SW480 (cell line): ENCODE data around the gene TEX55.
"Not testable (repeated sequence)": the region's sequence is repeated elsewhere in the genome, so short reads cannot be mapped to it uniquely, and the experiment has no call there.

Experiments
- DNase-seq: peaks from one replicate; pipeline ENCODE4 v3.0.0-alpha.2; 2016; ENCODE audit warnings: low spot score

The TEX55 gene

DNA sequence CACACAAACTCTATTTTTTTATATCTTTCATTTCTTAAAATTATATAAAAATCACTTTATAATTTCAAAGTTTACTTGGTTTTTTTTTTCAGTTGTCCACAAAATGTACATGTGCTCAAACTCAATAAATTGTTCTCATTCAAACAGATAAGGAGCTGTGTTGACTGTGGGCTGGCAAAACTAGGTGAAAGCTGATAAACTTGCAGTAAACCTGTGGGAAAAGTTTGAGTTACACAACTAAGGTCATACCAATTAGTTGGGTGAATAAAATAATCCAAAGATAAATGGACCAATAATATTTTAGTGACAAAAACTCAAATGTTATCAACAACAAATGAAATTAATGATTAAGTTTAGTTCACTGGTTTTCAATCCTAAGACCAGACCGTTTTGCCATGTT, 14.8 kb downstream of the TEX55 start:
- no peak for DNase-seq

DNA sequence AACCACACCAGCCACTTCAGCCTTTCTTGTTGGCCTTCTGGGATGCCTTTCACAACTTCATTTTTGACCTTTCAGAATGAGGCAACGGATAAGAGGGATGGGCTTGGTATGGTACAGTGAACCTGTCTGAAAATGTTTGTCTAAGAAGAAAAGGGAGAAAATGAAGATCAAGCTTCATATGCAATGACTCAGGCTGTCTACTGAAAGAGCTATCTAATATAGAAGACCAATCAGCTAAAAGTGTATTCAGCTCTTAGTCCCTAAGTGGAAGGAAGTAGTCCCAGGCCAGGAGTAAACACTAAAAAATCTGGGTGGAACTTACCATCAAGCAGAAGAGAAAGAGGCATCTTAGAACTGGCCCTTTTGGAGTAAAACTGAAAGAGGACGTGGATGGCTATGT, 15.3 kb downstream of the TEX55 start:
- no peak for DNase-seq

DNA sequence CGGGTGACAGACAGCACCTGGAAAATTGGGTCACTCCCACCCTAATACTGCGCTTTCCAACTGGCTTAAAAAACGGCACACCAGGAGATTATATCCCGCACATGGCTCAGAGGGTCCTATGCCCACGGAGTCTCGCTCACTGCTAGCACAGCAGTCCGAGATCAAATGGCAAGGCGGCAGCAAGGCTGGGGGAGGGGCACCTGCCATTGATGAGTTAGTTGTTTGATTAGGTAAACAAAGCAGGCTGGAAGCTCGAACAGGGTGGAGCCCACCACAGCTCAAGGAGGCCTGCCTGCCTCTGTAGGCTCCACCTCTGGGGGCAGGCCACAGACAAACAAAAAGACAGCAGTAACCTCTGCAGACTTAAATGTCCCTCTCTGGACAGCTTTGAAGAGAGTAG, 18.8 kb downstream of the TEX55 start:
- not testable (repeated sequence) for DNase-seq

DNA sequence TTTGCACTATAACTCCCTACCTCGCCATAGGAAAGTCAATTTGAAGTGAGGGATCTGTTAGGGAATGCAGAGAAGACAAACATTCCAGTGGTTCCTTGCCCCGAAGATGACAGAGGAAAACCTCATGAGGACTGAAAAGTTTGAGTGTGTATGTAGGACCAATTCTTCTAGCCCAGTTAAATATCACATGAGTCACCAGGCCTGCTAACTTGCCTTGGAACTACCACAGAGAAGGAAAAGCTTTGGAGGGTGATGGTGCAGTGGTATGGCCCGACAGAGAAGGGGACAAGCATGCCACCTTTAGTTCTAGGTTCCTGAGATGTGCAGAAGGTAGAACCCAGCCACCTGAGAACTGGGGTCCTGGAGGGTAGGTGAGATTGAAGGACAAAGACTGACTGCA, 24.9 kb downstream of the TEX55 start:
- no peak for DNase-seq

DNA sequence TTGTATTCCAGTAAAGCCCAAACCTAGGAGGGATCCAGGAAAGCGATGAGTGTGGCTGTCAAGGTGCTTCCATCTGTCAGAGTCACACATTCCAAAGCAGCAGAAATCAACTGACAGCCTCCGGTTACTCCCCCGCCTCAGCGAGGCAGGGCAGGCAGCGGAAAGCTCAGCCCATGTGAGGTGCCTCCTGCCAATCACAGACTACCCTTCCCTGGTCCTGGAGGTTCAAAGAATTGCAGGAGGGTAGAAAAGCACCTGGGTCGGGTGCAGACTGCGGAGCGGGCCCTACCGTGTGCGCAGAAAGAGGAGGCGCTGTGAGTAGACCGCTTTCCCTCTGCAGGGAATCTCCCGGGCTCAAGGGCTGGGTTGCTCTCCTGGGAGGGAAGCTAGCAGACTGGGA, 27.4 kb downstream of the TEX55 start, which contains the start of gene UPK1B:
Gene UPK1B (plus strand): TSS at position 274 of the 400 bp plus-strand sequence. CDS start 13,144 bp downstream, outside the sequence.
- no peak for DNase-seq

DNA sequence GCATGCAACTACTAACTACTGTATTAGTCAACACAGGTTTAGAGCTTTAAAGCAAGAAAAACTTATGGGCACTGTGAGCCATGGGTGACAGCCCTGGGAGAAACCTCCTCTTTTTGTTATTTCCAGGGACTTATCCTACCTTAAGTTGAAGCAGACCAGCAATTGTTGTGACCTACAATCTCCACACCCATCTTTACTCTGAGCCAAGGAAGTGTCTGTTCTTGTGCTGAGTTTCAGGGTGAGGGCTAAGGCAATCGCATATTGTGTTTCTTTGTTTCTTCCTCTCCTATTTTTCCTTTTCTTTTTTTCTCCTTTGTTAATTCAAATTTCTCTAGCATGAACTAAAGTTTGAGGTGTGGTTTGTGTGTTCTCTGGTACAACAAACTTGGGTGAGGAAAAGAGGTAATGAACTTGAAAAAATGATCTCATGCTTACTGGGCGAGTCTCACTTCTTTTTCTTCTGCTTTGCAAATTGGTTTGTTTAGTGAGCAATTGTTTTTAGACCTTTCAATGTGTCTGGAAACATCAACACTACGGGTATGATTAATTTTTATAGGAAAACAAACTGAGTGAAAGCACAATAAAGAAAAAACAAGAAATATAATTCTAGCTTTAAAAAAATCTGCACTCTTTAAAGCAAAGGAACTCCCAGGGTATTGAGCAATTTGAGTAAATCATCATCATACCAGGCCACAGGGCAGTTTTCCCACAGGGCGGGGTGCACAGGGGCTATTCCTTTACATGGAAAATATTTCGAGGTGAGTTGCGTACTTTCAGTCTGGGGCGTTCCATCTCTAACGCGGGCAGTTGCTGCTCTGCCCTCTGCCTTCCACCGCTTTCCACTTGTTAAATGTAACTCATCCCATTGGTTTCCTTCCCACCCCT, 30.1 kb downstream of the TEX55 start:
- no peak for DNase-seq

DNA sequence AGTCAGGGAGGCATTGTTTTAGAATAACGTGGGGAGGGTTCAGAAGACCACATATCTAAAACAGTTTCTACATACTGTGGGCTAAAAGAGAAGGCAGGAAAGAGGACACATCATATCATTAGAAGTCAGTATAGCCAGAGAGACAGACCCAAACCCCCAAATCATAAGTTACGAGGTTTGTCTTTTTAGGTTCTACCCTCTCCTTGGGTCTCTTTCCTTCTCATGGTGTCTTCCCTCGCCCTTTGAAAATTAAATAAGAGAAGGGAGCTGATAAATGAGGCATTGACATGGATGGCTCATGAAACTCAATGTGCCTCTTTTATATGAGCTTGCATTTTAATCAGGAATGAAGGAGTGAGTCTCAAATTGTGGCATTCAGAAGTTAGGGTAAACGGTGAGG, 30.8 kb downstream of the TEX55 start:
- no peak for DNase-seq

DNA sequence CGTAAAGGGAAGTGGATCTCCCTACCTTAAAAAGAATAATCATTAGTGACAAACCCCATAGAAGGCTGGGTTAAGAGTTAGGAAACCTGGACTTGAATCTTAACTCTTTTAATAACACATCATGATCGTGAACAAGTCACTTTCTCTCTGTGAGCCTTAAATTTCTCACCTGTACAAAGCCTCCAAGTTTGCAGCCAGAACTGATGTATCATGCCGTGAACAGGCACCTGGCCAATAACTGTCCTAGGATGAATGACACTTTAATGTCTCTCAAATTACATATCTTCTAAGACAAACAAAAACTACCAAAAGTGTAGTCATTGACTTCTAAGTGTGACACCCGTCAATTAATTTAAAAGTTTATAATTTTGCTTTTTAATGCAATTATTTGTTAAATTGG, 31.4 kb downstream of the TEX55 start:
- no peak for DNase-seq

DNA sequence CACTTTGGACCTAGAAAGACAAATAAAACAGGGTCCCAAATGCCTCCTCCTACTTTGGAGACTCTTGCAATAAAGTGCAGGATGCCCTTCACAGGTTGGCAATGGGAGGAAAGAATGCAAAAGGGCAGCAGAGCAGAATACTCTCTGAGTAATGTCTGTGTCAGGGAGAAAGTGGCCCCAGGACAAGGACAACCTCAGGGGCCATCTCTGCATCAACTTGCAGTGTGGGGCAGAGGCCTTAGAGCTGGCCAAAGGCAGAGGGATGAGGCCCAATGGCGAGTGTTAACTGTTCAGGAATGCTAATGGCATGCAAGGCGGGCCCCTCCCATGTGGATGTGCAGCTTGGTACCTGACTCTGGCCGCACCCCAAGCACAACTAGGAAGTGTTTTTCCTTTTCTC, 35.8 kb downstream of the TEX55 start:
- DNase-seq: peak; percentile 16

DNA sequence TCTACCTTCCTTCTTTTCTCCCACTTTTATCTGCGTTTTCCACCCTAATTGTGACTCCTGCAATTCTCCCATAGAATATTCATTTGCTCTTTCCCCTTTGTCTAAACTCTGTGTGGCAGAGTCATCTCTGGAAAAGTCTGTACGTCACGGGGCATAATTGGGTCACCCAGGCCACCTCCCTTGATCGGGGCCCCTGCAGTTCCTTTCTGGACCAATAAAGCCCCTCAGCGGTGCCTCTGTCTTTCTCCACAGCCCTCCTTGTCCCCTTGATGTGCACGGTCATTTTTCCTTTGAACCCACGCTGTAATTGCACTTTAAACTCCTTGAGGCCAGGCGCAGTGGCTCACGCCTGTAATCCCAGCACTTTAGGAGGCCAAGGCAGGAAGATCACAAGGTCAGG, 38.1 kb downstream of the TEX55 start:
- no peak for DNase-seq

DNA sequence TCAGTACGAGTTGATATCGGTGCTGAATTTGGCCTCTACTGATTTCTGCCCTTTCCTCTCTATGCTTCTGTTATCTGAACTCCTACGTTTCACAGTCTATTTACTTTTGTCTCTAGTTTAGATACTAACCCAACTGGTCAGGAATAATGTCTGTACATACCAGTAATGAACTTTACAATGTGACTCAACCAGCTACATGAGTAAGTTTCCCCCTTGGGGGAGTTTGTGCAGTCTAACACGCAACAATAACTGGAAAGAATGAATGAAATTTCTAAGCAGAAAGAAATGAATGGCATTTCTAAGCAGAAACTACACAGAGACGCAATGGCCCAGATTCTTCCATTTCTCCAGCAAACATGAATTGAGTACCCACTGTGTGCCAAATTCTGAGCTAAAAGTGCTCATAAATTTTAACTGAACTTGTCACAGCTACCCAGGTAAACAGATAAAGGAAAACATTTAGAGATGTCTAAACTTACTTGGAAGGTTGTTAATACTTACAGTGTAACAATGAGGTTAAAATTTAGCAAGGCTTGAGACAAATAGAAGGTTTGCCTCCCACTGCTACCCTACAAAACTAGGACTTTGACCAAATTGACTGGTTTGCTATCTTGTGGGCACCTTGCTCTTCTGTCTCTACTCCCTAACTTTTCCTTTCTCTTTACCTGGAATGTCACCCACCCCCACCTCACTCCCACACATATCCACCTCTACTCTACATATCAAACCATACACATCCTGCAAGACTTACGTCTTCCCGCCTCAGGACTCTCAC, 39.0 kb downstream of the TEX55 start:
- no peak for DNase-seq

DNA sequence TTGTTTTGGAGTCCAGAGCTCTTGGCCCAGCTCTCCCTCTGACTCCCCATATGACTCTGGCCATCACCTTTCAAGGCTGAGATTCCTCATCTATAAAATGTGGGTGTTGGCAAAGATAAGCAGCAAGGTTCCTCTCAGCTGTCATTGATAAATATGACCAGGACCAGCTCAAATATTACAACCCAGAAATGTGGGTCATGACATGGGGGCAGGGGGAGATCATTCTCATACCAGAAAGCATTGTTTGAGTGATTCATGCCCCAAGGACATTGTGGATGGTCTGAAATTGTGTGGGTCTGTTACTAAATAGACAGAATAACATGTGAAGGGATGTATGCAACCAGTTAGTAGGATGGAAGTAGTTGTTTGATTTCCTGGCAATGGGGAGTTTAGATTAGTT, 41.3 kb downstream of the TEX55 start:
- no peak for DNase-seq

DNA sequence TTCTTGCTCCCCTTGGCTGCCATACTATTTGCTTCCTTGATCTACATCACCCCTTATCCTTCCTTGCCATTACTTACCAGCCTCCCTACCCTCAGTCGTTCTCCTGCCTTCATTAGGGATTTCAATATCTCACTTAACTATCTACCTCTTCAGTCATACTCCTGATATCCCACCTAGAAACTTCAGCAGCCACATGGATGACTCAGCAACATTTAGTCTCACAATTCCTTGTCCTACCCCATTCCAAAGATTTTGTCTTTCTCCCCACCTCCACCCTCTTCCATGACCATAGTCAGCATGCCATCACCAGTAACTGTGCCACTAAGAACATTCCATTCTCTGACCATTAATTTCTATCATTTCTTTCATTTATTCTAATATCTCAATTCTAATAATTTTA, 45.8 kb downstream of the TEX55 start:
- no peak for DNase-seq

DNA sequence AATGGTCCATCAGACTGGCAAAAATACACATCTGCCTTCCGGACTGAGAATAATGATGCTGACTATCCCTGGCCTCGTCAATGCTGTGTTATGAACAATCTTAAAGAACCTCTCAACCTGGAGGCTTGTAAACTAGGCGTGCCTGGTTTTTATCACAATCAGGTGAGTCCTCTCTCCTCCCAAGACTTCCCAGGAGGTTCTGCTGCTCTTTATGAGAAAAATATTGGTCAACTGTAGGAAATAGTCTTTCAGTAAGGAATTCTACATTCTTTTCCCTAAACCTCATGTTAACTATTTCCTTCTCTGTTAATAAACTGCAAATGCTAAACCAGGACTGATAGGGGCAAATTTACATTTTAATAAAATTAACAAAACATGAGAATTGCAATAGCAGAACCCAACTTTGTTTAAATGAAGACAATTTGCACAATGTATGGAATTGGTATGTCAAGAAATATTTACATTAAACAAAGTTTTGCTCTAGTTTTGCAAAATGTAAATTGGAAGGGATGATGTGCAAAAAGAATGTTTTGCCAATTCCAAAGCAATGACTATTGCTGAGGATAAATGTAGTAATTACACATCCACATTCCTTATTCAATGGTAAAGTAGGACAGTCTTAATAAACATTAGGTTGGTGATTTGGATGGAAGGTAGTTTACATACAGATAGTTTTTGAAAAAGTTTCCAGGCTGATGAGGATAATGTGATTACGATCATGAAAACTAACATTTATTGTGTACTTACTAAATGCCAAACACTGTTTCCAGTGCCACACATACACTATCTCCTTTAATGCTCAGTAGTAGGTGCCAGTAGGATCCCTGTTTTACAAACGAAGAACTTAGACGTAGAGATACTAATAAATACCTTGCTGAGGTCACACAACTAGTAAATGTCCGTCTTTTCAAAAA, 48.5 kb downstream of the TEX55 start:
- no peak for DNase-seq

DNA sequence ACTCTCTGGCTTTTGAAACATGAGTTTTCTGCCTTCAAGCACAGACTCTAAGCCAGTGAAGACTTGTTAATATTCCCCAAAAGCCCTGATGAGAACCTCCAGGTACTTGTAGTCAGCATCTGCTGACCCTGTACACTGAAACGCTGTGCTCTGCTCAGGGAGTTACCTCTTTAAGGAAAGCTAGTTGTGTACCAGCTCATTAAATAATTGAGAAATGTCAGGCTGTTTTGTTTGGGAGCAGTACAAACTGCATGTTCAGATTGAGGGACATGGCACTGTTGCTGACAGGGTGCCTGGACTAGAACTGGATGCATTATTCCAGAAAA, 49.1 kb downstream of the TEX55 start:
- no peak for DNase-seq

DNA sequence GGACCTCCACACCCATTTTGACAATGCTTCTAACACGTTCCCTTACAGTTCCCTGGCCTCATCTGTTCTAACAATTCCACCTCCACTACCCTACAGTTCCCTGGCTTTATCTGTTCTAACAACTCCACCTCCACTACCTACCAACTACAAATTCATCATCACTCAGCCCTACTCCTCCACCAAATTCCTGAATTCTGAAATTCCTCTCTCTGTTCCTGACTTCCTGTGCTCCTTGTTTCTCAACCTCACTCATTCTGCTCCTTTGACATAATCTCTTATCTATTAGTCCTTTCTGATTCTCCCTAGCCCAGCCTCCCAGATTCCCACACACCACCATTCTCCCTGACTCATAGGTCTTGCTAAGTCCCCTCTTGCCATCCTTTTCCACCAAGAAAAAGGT, 49.9 kb downstream of the TEX55 start:
- no peak for DNase-seq
